Activated CD4-positive, CD25-positive, alpha-beta regulatory T cell treated with anti-CD3 and anti-CD28 coated beads, Interleukin-2, amount 50 U/mL, for 24 hours (primary cell): ENCODE measurements around the gene FOXA3.
"Not testable (repeated sequence)": the region's sequence is repeated elsewhere in the genome, so short reads cannot be mapped to it uniquely, and the experiment has no call there.

Experiments used
- ATAC-seq, 2 donors: fragments of 150-1000 bp; cut with Tn5 transposase; one replicate each; pipeline ENCODE4 v1.10.0; 2021; ENCODE audit warnings: mild to moderate bottlenecking in 1 of 2, moderate library complexity in 1 of 2

Gene FOXA3

GRCh38 chr19:45895519-45895972, 31.4 kb downstream of the FOXA3 start:
- no peak for ATAC-seq

- not testable (repeated sequence) for ATAC-seq
These were observed 32.0 kb downstream of the FOXA3 start for GRCh38 chr19:45895983-45896599.

GRCh38 chr19:45897261-45897812, 33.2 kb downstream of the FOXA3 start:
- ATAC-seq, result no peak

- ATAC-seq, result no peak
These were observed 35.1 kb downstream of the FOXA3 start for GRCh38 chr19:45899253-45899652.

- no peak for ATAC-seq
These were observed 35.9 kb downstream of the FOXA3 start for GRCh38 chr19:45899919-45900589.

GRCh38 chr19:45900738-45901431, 36.8 kb downstream of the FOXA3 start:
- no peak for ATAC-seq

GRCh38 chr19:45901432-45901911, 37.3 kb downstream of the FOXA3 start:
- ATAC-seq, result no peak

GRCh38 chr19:45901912-45902650, 38.0 kb downstream of the FOXA3 start, which contains the start of gene MYPOP:
MYPOP (minus strand) TSS chr19:45902613; CDS start chr19:45901773, 840 bp downstream.
- ATAC-seq, result no peak

GRCh38 chr19:45902651-45903625, 38.8 kb downstream of the FOXA3 start:
- ATAC-seq, result peak; percentile 87 to 89

GRCh38 chr19:45905011-45905410, 40.9 kb downstream of the FOXA3 start:
- ATAC-seq, result no peak

GRCh38 chr19:45906221-45906620, 42.1 kb downstream of the FOXA3 start:
- no peak for ATAC-seq

GRCh38 chr19:45908956-45909355, 44.8 kb downstream of the FOXA3 start:
- no peak for ATAC-seq

- no peak for ATAC-seq
These were observed 47.2 kb downstream of the FOXA3 start for GRCh38 chr19:45911291-45911690.

- ATAC-seq, result no peak
These were observed 50.0 kb downstream of the FOXA3 start, which contains the start of gene NANOS2 for GRCh38 chr19:45913874-45914830. NANOS2 (minus strand) TSS chr19:45914778; CDS start chr19:45914693, 85 bp downstream.

GRCh38 chr19:45917421-45918091, 53.4 kb downstream of the FOXA3 start:
- peak; percentile 64 to 74 for ATAC-seq

- ATAC-seq, result no peak
These were observed 54.6 kb downstream of the FOXA3 start for GRCh38 chr19:45918721-45919120.

GRCh38 chr19:45919678-45920077, 55.6 kb downstream of the FOXA3 start:
- ATAC-seq, result no peak

GRCh38 chr19:45920458-45920857, 56.3 kb downstream of the FOXA3 start:
- ATAC-seq, result no peak

- ATAC-seq, result no peak
These were observed 58.2 kb downstream of the FOXA3 start for GRCh38 chr19:45922281-45922680.
